Heart right ventricle (tissue), 16 donors: ENCODE data around the gene CSF3R. TPM values are rescaled to one million over a fixed set of nuclear protein-coding genes. Genes with fewer than 3 reads are reported as not detected.
A peak's percentile ranks its signal among the peaks of the same experiment; 100 is the strongest.

Experiments used
- ATAC-seq, 8 donors: fragments of 200-7000 bp; cut with Tn5 transposase; one replicate each; pipeline ENCODE4 v1.9.1; 2020; ENCODE audit warnings: mild to moderate bottlenecking in 8 of 8, moderate library complexity in 8 of 8, moderate number of reproducible peaks in 1 of 8
- DNase-seq, 2 donors: peaks; one replicate each; pipeline ENCODE4 v3.0.0-alpha.2; 2020
- H3K27ac ChIP-seq, 10 donors: fragments of 200-600 bp; sonication (generic) in 2 of 10; one replicate each; pipeline versions ENCODE4 v1.5.0 to v1.8.0; 2020 to 2022; ENCODE audit warnings: mild to moderate bottlenecking in 3 of 10
- H3K27me3 ChIP-seq, 7 donors: fragments of 200-600 bp; one replicate each; pipeline ENCODE4 v1.8.0; 2021 to 2022; ENCODE audit warnings: mild to moderate bottlenecking in 2 of 7
- H3K36me3 ChIP-seq, 9 donors: fragments of 200-600 bp; sonication (generic) in 1 of 9; one replicate each; pipeline versions ENCODE4 v1.5.0 to v1.8.0; 2020 to 2022; ENCODE audit warnings: mild to moderate bottlenecking in 2 of 9
- H3K4me1 ChIP-seq, 9 donors: fragments of 200-600 bp; sonication (generic) in 1 of 9; one replicate each; pipeline versions ENCODE4 v1.5.0 to v1.8.0; 2020 to 2022; ENCODE audit warnings: mild to moderate bottlenecking in 4 of 9
- H3K4me3 ChIP-seq, 10 donors: fragments of 200-600 bp; sonication (generic) in 2 of 10; one replicate each; pipeline versions ENCODE4 v1.5.0 to v1.8.0; 2020 to 2022; ENCODE audit warnings: mild to moderate bottlenecking in 7 of 10, moderate library complexity in 2 of 10
- H3K9me3 ChIP-seq, 11 donors: fragments of 200-600 bp in 10 of 11; sonication (generic) in 2 of 11; one replicate each; pipeline versions ENCODE4 v1.5.0 to v1.8.0; 2013 to 2022; ENCODE audit warnings: mild to moderate bottlenecking in 2 of 11, control low read depth in 1 of 11, moderate library complexity in 1 of 11
- WGBS, 2 donors: extraction: QIAGEN DNeasy Blood & Tissue Kit; methylation state at CpG; one replicate each; pipeline ENCODE4 v1.1.7; 2013; ENCODE audit warnings: inconsistent platforms in 1 of 2; 5-methylcytosine and 5-hydroxymethylcytosine counted together
- intact Hi-C, 10 donors: fragments of 100-400 bp; cut with DNase I; formaldehyde crosslinking; loops; one replicate each; pipeline versions ENCODE4 v1.11.1 to v1.14.2; 2022
- polyA plus RNA-seq, 2 donors: library from polyadenylated mRNA; stranded (reverse); fragments of 200-250 nt; gene quantifications; one replicate each; pipeline ENCODE4 v1.2.3, GENCODE V29; 2013
- total RNA-seq, 10 donors: library from RNA; stranded (reverse); fragmentation: NEBNext Ultra II Directional in 3 of 10; extraction: Animal tissue kit (Norgen Biotek cat#: 25700) in 3 of 10; gene quantifications; one replicate each; pipeline versions ENCODE4 v1.2.1 to v1.2.4, GENCODE V29; 2021 to 2023
- TF ChIP-seq, protein P1 (sequence below), 9 donors: fragments of 200-600 bp; sonication (generic) in 2 of 9; IDR thresholded peaks; one replicate each; pipeline versions ENCODE4 v1.5.0 to v1.8.0; 2021 to 2022; ENCODE audit warnings: antibody characterized with exemption in 9 of 9, mild to moderate bottlenecking in 5 of 9, moderate library complexity in 1 of 9
- donor health status: Arrhythmogenic right ventricular cardiomyopathy.
- donor health status: ischemic (EF 13 %, LVEDD 7.1; RV severe dilation, severe dysfunction).
- donor health status: healthy with polysubstance abuse.
- donor health status: DM: no; HTN: yes; CAD: no.
- donor health status: DM: no; HTN: no; CAD: no.
- donor health status: ischemic (EF 25% LVEDD 6.9; RV normal size, moderate dysfunction).
- donor health status: ischemic (EF 25% LVEDD 5.7; RV mildly dilated, moderate dysfunction).
- donor health status: healthy.
- donor health status: DM: yes; HTN: yes; CAD: no.
- donor health status: Ischemic cardiomyopathy.
- donor health status: ischemic (EF 35%, LVEDD 5.7; RV mildly dilated, moderate dysfunction).
- donor health status: nonischemic (EF 11% LVEDD 7.7; RV severe dilation, severe dysfunction).
- donor health status: DM: yes; HTN: yes; CAD: no.
- donor health status: PGD.
- donor health status: ischemic (EF 29% LVEDD 5.4; RV normal size, mild dysfunction).
- donor health status: nonischemic (EF 23%, LVEDD 6.1; RV moderate dilation, normal function).

Gene CSF3R
- total and polyA plus RNA-seq, 12 donors = 1.8 to 13.9 (median 4.2) TPM

- H3K36me3 ChIP-seq = peaks cover 0 to 38% (median 0%) of the 10 kb centered on the region in 9 donors
- 86 to 92% methylated on average over 6 of the region's 6 CpGs for WGBS, 2 donors
- no peak for ATAC-seq
Observed at GRCh38 chr1:36472656-36473055, 10.1 kb downstream of the CSF3R start.

GRCh38 chr1:36471830-36472641 is 10.7 kb downstream of the CSF3R start:
- Histone ChIP-seq H3K9me3 (no peaks in the 10 kb centered on the region), H3K36me3 (peaks cover 0 to 41% (median 0%) of the 10 kb centered on the region in 9 donors), H3K27ac (no peak overlapping the region), H3K27me3 (peaks cover 0 to 9% (median 0%) of the 10 kb centered on the region in 7 donors), H3K4me1 (no peaks in the 10 kb centered on the region), H3K4me3 (no peak overlapping the region)
- intact Hi-C loops = no loop called here
- DNase-seq (no peak), ATAC-seq (peak in 1 of 8 donors; percentile 25)
- TF ChIP-seq, protein P1, sequence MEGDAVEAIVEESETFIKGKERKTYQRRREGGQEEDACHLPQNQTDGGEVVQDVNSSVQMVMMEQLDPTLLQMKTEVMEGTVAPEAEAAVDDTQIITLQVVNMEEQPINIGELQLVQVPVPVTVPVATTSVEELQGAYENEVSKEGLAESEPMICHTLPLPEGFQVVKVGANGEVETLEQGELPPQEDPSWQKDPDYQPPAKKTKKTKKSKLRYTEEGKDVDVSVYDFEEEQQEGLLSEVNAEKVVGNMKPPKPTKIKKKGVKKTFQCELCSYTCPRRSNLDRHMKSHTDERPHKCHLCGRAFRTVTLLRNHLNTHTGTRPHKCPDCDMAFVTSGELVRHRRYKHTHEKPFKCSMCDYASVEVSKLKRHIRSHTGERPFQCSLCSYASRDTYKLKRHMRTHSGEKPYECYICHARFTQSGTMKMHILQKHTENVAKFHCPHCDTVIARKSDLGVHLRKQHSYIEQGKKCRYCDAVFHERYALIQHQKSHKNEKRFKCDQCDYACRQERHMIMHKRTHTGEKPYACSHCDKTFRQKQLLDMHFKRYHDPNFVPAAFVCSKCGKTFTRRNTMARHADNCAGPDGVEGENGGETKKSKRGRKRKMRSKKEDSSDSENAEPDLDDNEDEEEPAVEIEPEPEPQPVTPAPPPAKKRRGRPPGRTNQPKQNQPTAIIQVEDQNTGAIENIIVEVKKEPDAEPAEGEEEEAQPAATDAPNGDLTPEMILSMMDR (IDR thresholded peaks at IDR 0.05) = no peak
- WGBS, 2 donors = 61 to 65% methylated on average over 20 to 22 of the region's 22 CpGs

More at GRCh38 chr1:36472656-36473055, 10.1 kb downstream of the CSF3R start:
- TF ChIP-seq, protein P1 (IDR thresholded peaks at IDR 0.05) = no peak
- H3K9me3 ChIP-seq = no peaks in the 10 kb centered on the region
- peaks cover 0 to 14% (median 0%) of the 10 kb centered on the region in 7 donors for H3K27me3 ChIP-seq
- no peaks in the 10 kb centered on the region for H3K4me1 ChIP-seq
- no peak for DNase-seq
- H3K4me3 ChIP-seq = no peak overlapping the region
- intact Hi-C loops = no loop called here
- no peak overlapping the region for H3K27ac ChIP-seq

GRCh38 chr1:36469163-36469562 is 13.6 kb downstream of the CSF3R start:
- ATAC-seq (no peak), DNase-seq (no peak)
- intact Hi-C loops = loop anchor here in 1 of 10 donors (5.0 kb wide), 1 partner anchor 1218 kb away; no protein-coding TSS in a partner anchor
- 88 to 90% methylated on average over 2 of the region's 2 CpGs for WGBS, 2 donors
- Histone ChIP-seq H3K4me1 (peaks cover 0 to 9% (median 4%) of the 10 kb centered on the region in 9 donors), H3K9me3 (no peaks in the 10 kb centered on the region), H3K27me3 (peaks cover 0 to 6% (median 0%) of the 10 kb centered on the region in 7 donors), H3K36me3 (peaks cover 0 to 28% (median 0%) of the 10 kb centered on the region in 9 donors), H3K4me3 (no peak overlapping the region), H3K27ac (no peak overlapping the region)
- TF ChIP-seq, protein P1 (IDR thresholded peaks at IDR 0.05) = no peak

DNA sequence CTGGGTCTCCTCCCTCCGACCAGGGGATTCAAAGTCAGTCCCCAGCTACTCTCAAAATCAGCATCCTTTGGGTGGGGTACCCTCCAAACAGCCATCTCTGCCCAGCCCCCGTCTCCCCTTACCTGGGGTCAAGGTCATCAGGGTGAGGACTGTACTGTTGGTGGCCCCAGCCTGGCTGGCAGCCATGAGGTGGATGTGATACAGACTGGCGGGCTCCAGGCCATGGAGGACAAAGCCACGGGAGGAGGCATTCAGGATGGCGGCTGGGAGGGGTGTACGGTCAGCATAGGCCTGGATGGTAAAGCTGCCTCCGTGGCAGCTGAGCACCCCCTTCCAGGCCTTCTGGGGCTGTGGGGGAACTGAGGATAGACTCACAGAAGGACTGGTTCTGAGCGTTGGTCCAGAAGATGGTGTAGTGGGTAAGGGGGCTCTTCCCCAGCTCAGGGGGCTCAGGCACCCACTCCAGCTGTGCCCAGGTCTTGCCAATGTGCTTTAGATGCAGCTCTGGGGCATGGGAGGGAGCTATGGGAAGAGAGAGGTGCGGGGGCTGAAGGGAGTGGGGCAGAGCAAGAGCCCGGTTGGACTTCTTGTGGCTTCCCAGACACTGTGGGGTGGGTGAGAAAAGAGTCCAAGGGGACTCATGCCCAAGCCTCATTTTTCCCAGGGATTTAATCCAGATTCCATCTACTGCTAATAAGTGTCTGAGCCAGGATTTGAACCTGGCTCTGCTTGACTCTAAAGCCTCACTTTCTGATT is 14.8 kb downstream of the CSF3R start:
- Histone ChIP-seq H3K4me1 (peaks cover 6 to 18% (median 11%) of the 10 kb centered on the region in 9 donors), H3K27ac (no peak overlapping the region), H3K36me3 (peaks cover 0 to 24% (median 0%) of the 10 kb centered on the region in 9 donors), H3K4me3 (no peak overlapping the region), H3K27me3 (no peaks in the 10 kb centered on the region), H3K9me3 (no peaks in the 10 kb centered on the region)
- DNase-seq (no peak), ATAC-seq (no peak)
- TF ChIP-seq, protein P1 (IDR thresholded peaks at IDR 0.05) = no peak
- 85 to 88% methylated on average over 10 of the region's 10 CpGs for WGBS, 2 donors
- intact Hi-C loops = loop anchor here in 1 of 10 donors (5.0 kb wide), 1 partner anchor 1219 kb away; no protein-coding TSS in a partner anchor
